ENCODE measurements around the gene SETD3.

GRCh38 chr14:99450266-99450665 is 30.4 kb downstream of the SETD3 start:
- no peak for TF ChIP-seq EZH2 (IDR thresholded peaks at IDR 0.05; ENCODE audit: borderline replicate concordance, insufficient read depth, low read depth, low read length, poor library complexity, severe bottlenecking)
- TF ChIP-seq CTCF (IDR thresholded peaks at IDR 0.05) = no peak
